Measurements from ENCODE around the gene CDC5L. TPM values are rescaled to one million over a fixed set of nuclear protein-coding genes. Genes with fewer than 3 reads are reported as not detected.

CDC5L gene
- total RNA-seq, 1 donor from 2014 or later = 20.0 TPM

- Histone ChIP-seq H3K9me3 (replicated peaks) (no peaks in the 10 kb centered on the region), H3K27me3 (ENCODE audit: low read depth) (peaks cover 54% of the 10 kb centered on the region), H3K27ac (replicated peaks) (no peak overlapping the region), H3K36me3 (no peaks in the 10 kb centered on the region), H3K4me1 (no peaks in the 10 kb centered on the region), H3K4me3 (no peak overlapping the region)
- no peak for TF ChIP-seq CTCF (IDR thresholded peaks at IDR 0.05; ENCODE audit: borderline replicate concordance)
- DNase-seq = no peak
- intact Hi-C loops (cut with micrococcal nuclease) = no loop called here
These were observed 24.1 kb upstream of the CDC5L start for GRCh38 chr6:44363377-44363926.

GRCh38 chr6:44366781-44367180, 20.7 kb upstream of the CDC5L start:
- no peaks in the 10 kb centered on the region for H3K36me3 ChIP-seq
- H3K9me3 ChIP-seq (replicated peaks) = no peaks in the 10 kb centered on the region
- H3K4me3 ChIP-seq = no peak overlapping the region
- no peak for TF ChIP-seq CTCF (IDR thresholded peaks at IDR 0.05; ENCODE audit: borderline replicate concordance)
- H3K27ac ChIP-seq (replicated peaks) = no peak overlapping the region
- intact Hi-C loops (cut with micrococcal nuclease) = no loop called here
- peaks cover 37% of the 10 kb centered on the region for H3K27me3 ChIP-seq (ENCODE audit: low read depth)
- no peaks in the 10 kb centered on the region for H3K4me1 ChIP-seq
- DNase-seq = no peak

- no peaks in the 10 kb centered on the region for H3K36me3 ChIP-seq
- H3K27me3 ChIP-seq (ENCODE audit: low read depth) = peaks cover 29% of the 10 kb centered on the region
These were observed 19.8 kb upstream of the CDC5L start for GRCh38 chr6:44367681-44368080.

GRCh38 chr6:44373051-44373450, 14.5 kb upstream of the CDC5L start:
- DNase-seq = no peak
- Histone ChIP-seq H3K4me3 (no peak overlapping the region), H3K27ac (replicated peaks) (no peak overlapping the region), H3K9me3 (replicated peaks) (no peaks in the 10 kb centered on the region), H3K4me1 (no peaks in the 10 kb centered on the region), H3K27me3 (ENCODE audit: low read depth) (peaks cover 12% of the 10 kb centered on the region), H3K36me3 (no peaks in the 10 kb centered on the region)
- intact Hi-C loops (cut with micrococcal nuclease) = no loop called here
- no peak for TF ChIP-seq CTCF (IDR thresholded peaks at IDR 0.05; ENCODE audit: borderline replicate concordance)

More at GRCh38 chr6:44367681-44368080, 19.8 kb upstream of the CDC5L start:
- no peak overlapping the region for H3K27ac ChIP-seq (replicated peaks)
- H3K4me1 ChIP-seq = no peaks in the 10 kb centered on the region
- H3K4me3 ChIP-seq = no peak overlapping the region
- DNase-seq = no peak
- intact Hi-C loops (cut with micrococcal nuclease) = no loop called here
- no peaks in the 10 kb centered on the region for H3K9me3 ChIP-seq (replicated peaks)
- no peak for TF ChIP-seq CTCF (IDR thresholded peaks at IDR 0.05; ENCODE audit: borderline replicate concordance)

- H3K4me1 ChIP-seq = no peaks in the 10 kb centered on the region
- H3K4me3 ChIP-seq = no peak overlapping the region
- no peak for DNase-seq
- intact Hi-C loops (cut with micrococcal nuclease) = no loop called here
- no peaks in the 10 kb centered on the region for H3K36me3 ChIP-seq
- no peak for TF ChIP-seq CTCF (IDR thresholded peaks at IDR 0.05; ENCODE audit: borderline replicate concordance)
- no peak overlapping the region for H3K27ac ChIP-seq (replicated peaks)
- H3K27me3 ChIP-seq (ENCODE audit: low read depth) = peaks cover 12% of the 10 kb centered on the region
- no peaks in the 10 kb centered on the region for H3K9me3 ChIP-seq (replicated peaks)
These were observed 13.7 kb upstream of the CDC5L start for GRCh38 chr6:44373787-44374186.

All from left ventricle myocardium inferior (tissue), 1 donor.